Small intestine (tissue), 7 donors: ENCODE results near the gene RIPOR3. TPM values are rescaled to one million over a fixed set of nuclear protein-coding genes. Genes with fewer than 3 reads are reported as not detected.
"Not testable (repeated sequence)": the region's sequence is repeated elsewhere in the genome, so short reads cannot be mapped to it uniquely, and the experiment has no call there.

Experiments
- DNase-seq, 2 donors: peaks; one replicate each; pipeline versions ENCODE4 v3.0.0 to v3.0.0-alpha.2; 2013
- FAIRE-seq: peaks from 2 replicates; lab custom pipeline; 2012; peaks lifted over from hg19 to GRCh38; lab: Jason Lieb, UNC
- H3K27ac ChIP-seq, 3 donors: one replicate each; pipeline ENCODE4 v1.5.1; 2013; ENCODE audit warnings: low read length in 2 of 3, mild to moderate bottlenecking in 2 of 3, control low read depth in 1 of 3, inconsistent platforms in 1 of 3, low read depth in 1 of 3, moderate library complexity in 1 of 3
- H3K27me3 ChIP-seq, 3 donors: one replicate each; pipeline ENCODE4 v1.6.1; 2013; ENCODE audit warnings: low read length in 3 of 3, inconsistent platforms in 1 of 3; ENCODE audit not compliant: control insufficient read depth in 3 of 3, insufficient read depth in 3 of 3
- H3K36me3 ChIP-seq, 3 donors: one replicate each; pipeline ENCODE4 v1.6.1; 2013; ENCODE audit warnings: low read length in 3 of 3, inconsistent platforms in 1 of 3, low read depth in 1 of 3, mild to moderate bottlenecking in 1 of 3, moderate library complexity in 1 of 3; ENCODE audit not compliant: control insufficient read depth in 3 of 3, insufficient read depth in 2 of 3
- H3K4me1 ChIP-seq, 3 donors: one replicate each; pipeline ENCODE4 v1.6.1; 2013; ENCODE audit warnings: low read length in 2 of 3, inconsistent platforms in 1 of 3, low read depth in 1 of 3, mild to moderate bottlenecking in 1 of 3, moderate library complexity in 1 of 3; ENCODE audit not compliant: control insufficient read depth in 3 of 3, insufficient read depth in 2 of 3
- H3K4me3 ChIP-seq, 3 donors: one replicate each; pipeline ENCODE4 v1.5.1; 2013; ENCODE audit warnings: low read length in 3 of 3, control low read depth in 1 of 3, inconsistent platforms in 1 of 3, low read depth in 1 of 3, mild to moderate bottlenecking in 1 of 3, moderate library complexity in 1 of 3
- H3K9me3 ChIP-seq, 2 donors: one replicate each; pipeline ENCODE4 v1.6.1; 2013; ENCODE audit warnings: low read depth in 1 of 2, low read length in 1 of 2; ENCODE audit not compliant: control insufficient read depth in 2 of 2, insufficient read depth in 1 of 2
- WGBS, 3 donors: extraction: QIAGEN DNeasy Blood & Tissue Kit; methylation state at CpG; one replicate each; pipeline ENCODE4 v1.1.7; 2013; 5-methylcytosine and 5-hydroxymethylcytosine counted together
- polyA plus RNA-seq, 4 donors: library from polyadenylated mRNA; stranded (reverse) in 3 of 4; unstranded in 1 of 4; fragments of 200-250 nt in 3 of 4; fragments of 120-200 nt in 1 of 4; gene quantifications; one replicate each; pipeline versions ENCODE4 v1.2.1 to v1.2.3, GENCODE V29; 2013
- donor health status: healthy with polysubstance abuse.
- donor health status: control.
- donor health status: control.
- donor health status: Bipolar disorder and iron deficiency.
- donor health status: healthy.

Gene RIPOR3
- polyA plus RNA-seq, 4 donors = 0.22 to 10.9 (median 3.2) TPM

DNA sequence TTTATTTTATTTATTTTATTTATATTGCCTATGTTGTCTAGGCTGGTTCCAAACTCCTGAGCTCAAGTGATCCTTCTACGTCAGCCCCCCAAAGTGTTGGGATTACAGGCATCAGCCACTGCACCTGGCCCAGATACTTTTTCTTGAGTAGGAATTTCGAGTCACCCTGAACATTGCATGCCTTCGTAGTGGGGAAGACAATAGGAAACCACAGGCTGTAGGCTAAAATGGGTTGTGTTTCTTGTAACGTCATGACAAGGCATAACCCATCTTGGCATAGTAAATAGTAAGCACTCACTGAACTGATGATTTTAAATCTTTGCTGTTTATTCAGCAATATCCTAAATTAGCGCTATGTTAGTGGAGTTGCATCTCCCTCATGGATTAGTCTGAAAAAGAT lies 146.2 kb downstream of the RIPOR3 start:
- H3K4me1 ChIP-seq = peaks cover 0 to 13% (median 0%) of the 10 kb centered on the region in 3 donors

GRCh38 chr20:50543326-50543725 lies 148.0 kb downstream of the RIPOR3 start:
- Histone ChIP-seq H3K36me3 (peaks cover 0 to 9% (median 0%) of the 10 kb centered on the region in 3 donors), H3K27me3 (no peaks in the 10 kb centered on the region), H3K9me3 (no peaks in the 10 kb centered on the region), H3K4me3 (no peak overlapping the region), H3K27ac (no peak overlapping the region), H3K4me1 (peaks cover 0 to 13% (median 0%) of the 10 kb centered on the region in 3 donors)
- no peak for DNase-seq
- WGBS, 3 donors = 62 to 87% (median 75%) methylated on average over 5 of the region's 5 CpGs
- FAIRE-seq = no peak

More for the DNA sequence above, 146.2 kb downstream of the RIPOR3 start:
- Histone ChIP-seq H3K9me3 (no peaks in the 10 kb centered on the region), H3K27me3 (no peaks in the 10 kb centered on the region), H3K4me3 (no peak overlapping the region), H3K27ac (no peak overlapping the region), H3K36me3 (peaks cover 0 to 14% (median 0%) of the 10 kb centered on the region in 3 donors)
- WGBS, 3 donors = 79 to 91% (median 81%) methylated on average over 5 of the region's 5 CpGs
- no peak for FAIRE-seq
- no peak for DNase-seq

GRCh38 chr20:50541606-50542041 lies 149.7 kb downstream of the RIPOR3 start:
- whole genome bisulfite sequencing, 3 donors = 62 to 77% (median 72%) methylated on average over 5 of the region's 5 CpGs
- no peaks in the 10 kb centered on the region for H3K27me3 ChIP-seq
- FAIRE-seq (no peak), DNase-seq (no peak)
- no peaks in the 10 kb centered on the region for H3K9me3 ChIP-seq
- H3K36me3 ChIP-seq = peaks cover 0 to 8% (median 0%) of the 10 kb centered on the region in 3 donors
- H3K4me1 ChIP-seq = peaks cover 0 to 16% (median 0%) of the 10 kb centered on the region in 3 donors
- H3K4me3 ChIP-seq = no peak overlapping the region
- H3K27ac ChIP-seq = peak overlapping the region in 1 of 3 donors; percentile 79

DNA sequence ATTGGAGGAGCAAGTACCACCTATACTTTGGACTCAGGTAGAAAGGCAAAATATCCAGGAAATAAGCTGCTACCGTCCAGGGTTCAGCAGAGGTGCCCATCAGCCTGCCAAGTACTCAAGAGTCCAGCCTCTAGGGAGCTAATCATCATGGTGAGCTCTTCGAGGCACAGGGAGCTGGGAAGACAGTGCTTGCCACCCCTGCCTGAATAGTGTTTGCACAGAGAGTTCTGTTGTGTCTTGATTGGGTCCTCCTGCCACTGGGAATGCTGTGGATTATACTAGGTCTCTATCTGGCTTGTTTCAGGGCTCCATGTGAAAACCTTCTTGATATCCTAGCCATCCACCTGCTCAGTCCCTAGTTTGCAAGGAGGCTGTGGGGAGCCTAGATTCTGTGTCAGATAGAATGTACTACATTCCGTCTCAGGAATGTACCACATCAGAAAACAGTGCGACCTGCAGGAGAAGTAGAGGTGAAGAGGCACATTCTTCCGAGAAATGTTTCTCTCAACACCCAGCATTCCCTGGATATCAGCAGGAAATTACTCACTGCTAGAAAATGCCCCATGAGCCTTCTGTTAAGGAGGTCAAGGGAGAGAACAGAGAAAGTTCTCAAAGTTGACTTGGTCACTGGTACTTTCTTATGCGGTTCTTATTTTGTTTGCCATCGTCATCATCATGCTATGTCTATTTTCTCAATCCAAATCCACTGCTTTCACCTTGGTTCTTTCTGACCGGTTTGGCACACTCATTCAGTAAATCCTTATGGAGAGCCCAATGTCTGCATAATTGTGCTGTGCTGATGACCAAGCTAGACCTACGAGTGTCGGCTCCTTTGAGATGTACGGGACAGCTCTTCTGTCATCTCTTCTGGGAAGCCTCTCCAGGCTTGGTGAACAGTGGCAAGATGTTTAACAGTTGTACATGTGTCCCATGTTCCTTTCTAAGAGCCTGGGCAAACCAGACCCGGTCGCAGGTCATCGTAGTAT lies 150.4 kb downstream of the RIPOR3 start:
- Histone ChIP-seq H3K27me3 (no peaks in the 10 kb centered on the region), H3K9me3 (no peaks in the 10 kb centered on the region), H3K4me1 (peaks cover 0 to 16% (median 0%) of the 10 kb centered on the region in 3 donors), H3K27ac (peak overlapping the region in 1 of 3 donors; percentile 79), H3K4me3 (no peak overlapping the region), H3K36me3 (peaks cover 0 to 8% (median 0%) of the 10 kb centered on the region in 3 donors)
- FAIRE-seq (no peak), DNase-seq (no peak)
- 73 to 87% (median 77%) methylated on average over 14 of the region's 14 CpGs for WGBS, 3 donors

DNA sequence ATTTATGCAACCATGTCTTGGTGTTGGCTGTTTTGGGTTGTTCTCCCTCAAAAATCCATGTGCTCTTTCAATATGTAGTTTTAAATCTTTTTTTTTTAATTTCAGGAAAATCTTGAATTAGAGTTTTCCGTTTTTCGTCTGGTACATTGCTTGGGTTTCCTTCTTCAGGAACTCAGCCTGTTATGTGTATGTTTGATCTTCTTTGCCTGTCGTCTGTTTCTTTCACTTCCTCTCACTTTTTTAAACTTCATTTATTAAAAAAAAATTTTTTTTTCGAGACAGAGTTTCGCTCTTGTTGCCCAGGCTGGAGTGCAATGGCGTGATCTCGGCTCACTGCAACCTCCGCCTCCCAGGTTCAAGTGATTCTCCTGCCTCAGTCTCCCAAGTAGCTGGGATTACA lies 151.5 kb downstream of the RIPOR3 start:
- not testable (repeated sequence) for H3K9me3 ChIP-seq, H3K27me3 ChIP-seq, H3K27ac ChIP-seq, DNase-seq, H3K4me3 ChIP-seq, FAIRE-seq
- H3K4me1 ChIP-seq = peaks cover 0 to 16% (median 0%) of the 10 kb centered on the region in 3 donors
- peaks cover 0 to 11% (median 0%) of the 10 kb centered on the region in 3 donors for H3K36me3 ChIP-seq
- 88 to 96% (median 92%) methylated on average over 8 of the region's 8 CpGs for WGBS, 3 donors

DNA sequence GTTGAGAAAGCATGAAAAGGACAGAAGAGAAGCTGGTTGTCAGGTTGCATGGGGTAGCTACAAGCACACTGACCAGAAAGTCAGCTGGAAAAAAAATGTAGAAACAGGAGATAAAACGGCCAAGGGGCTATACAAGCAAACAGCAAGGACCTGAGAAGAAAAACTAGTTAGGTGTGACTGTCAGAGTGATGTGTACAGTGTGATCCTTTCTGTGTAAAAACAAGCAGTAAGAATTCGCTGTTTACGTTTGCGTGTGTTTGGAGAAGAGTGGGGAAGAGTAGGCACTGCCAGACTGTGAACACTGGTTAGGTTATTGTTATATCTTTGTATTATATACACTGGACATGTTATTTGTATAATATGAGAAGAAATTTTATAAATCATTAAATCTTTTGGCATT lies 153.1 kb downstream of the RIPOR3 start:
- Histone ChIP-seq H3K36me3 (peaks cover 0 to 11% (median 0%) of the 10 kb centered on the region in 3 donors), H3K4me1 (peaks cover 0 to 19% (median 0%) of the 10 kb centered on the region in 3 donors), H3K27me3 (no peaks in the 10 kb centered on the region), H3K27ac (no peak overlapping the region), H3K9me3 (no peaks in the 10 kb centered on the region), H3K4me3 (no peak overlapping the region)
- WGBS, 3 donors = 72 to 81% (median 74%) methylated on average over 4 of the region's 4 CpGs
- no peak for FAIRE-seq
- DNase-seq = no peak

- Histone ChIP-seq H3K27ac (no peak overlapping the region), H3K4me3 (no peak overlapping the region), H3K4me1 (peaks cover 0 to 20% (median 0%) of the 10 kb centered on the region in 3 donors), H3K36me3 (peaks cover 0 to 11% (median 0%) of the 10 kb centered on the region in 3 donors), H3K9me3 (no peaks in the 10 kb centered on the region), H3K27me3 (no peaks in the 10 kb centered on the region)
- FAIRE-seq (no peak), DNase-seq (no peak)
- 75 to 77% (median 75%) methylated on average over 7 of the region's 7 CpGs for WGBS, 3 donors
Measured at GRCh38 chr20:50537546-50538201, 153.7 kb downstream of the RIPOR3 start.

GRCh38 chr20:50536333-50536732 lies 155.0 kb downstream of the RIPOR3 start:
- Histone ChIP-seq H3K9me3 (no peaks in the 10 kb centered on the region), H3K27ac (no peak overlapping the region), H3K4me1 (peaks cover 0 to 20% (median 0%) of the 10 kb centered on the region in 3 donors), H3K27me3 (no peaks in the 10 kb centered on the region), H3K36me3 (peaks cover 0 to 8% (median 0%) of the 10 kb centered on the region in 3 donors), H3K4me3 (no peak overlapping the region)
- WGBS, 3 donors = 60 to 72% (median 62%) methylated on average over 4 of the region's 4 CpGs
- no peak for DNase-seq
- no peak for FAIRE-seq
